NCI-H345 treated with DMSO at 0.1 percent for 48 hours (cell line): ENCODE measurements around the gene CLCNKB.
"Not testable (repeated sequence)": the region's sequence is repeated elsewhere in the genome, so short reads cannot be mapped to it uniquely, and the experiment has no call there.

Source experiments
- DNase-seq: peaks from one replicate; lab custom pipeline; 2025; ENCODE audit not compliant: unreplicated experiment; lab: John Stamatoyannopoulos, UW

The CLCNKB gene

GRCh38 chr1:16029288-16029687, 14.3 kb upstream of the CLCNKB start:
- no peak for DNase-seq

- no peak for DNase-seq
These were observed 12.0 kb upstream of the CLCNKB start for GRCh38 chr1:16031551-16031950.

GRCh38 chr1:16032388-16033102, 11.0 kb upstream of the CLCNKB start:
- DNase-seq, result no peak

- DNase-seq, result not testable (repeated sequence)
These were observed 10.4 kb upstream of the CLCNKB start for GRCh38 chr1:16033103-16033632.

- not testable (repeated sequence) for DNase-seq
These were observed 7.1 kb upstream of the CLCNKB start for GRCh38 chr1:16036461-16036860.

- no peak for DNase-seq
These were observed 5.0 kb upstream of the CLCNKB start for GRCh38 chr1:16038620-16038912.

- DNase-seq, result not testable (repeated sequence)
These were observed 3.7 kb upstream of the CLCNKB start for GRCh38 chr1:16039871-16040270.

GRCh38 chr1:16041200-16041599, 2.4 kb upstream of the CLCNKB start:
- no peak for DNase-seq

- DNase-seq, result no peak
These were observed 1.5 kb upstream of the CLCNKB start for GRCh38 chr1:16042096-16042495.

- not testable (repeated sequence) for DNase-seq
These were observed 928 bp upstream of the CLCNKB start for GRCh38 chr1:16042654-16043053.

GRCh38 chr1:16043950-16044349, 368 bp downstream of the CLCNKB start:
- no peak for DNase-seq

GRCh38 chr1:16046842-16047241, 3.3 kb downstream of the CLCNKB start:
- no peak for DNase-seq

GRCh38 chr1:16047791-16048475, 4.4 kb downstream of the CLCNKB start:
- no peak for DNase-seq

- DNase-seq, result no peak
These were observed 5.1 kb downstream of the CLCNKB start for GRCh38 chr1:16048573-16049189.

- no peak for DNase-seq
These were observed 6.7 kb downstream of the CLCNKB start for GRCh38 chr1:16050328-16050727.

- no peak for DNase-seq
These were observed 7.5 kb downstream of the CLCNKB start for GRCh38 chr1:16051039-16051438.

- DNase-seq, result not testable (repeated sequence)
These were observed 8.4 kb downstream of the CLCNKB start for GRCh38 chr1:16051949-16052348.

GRCh38 chr1:16053781-16054502, 10.4 kb downstream of the CLCNKB start:
- DNase-seq, result no peak

GRCh38 chr1:16054598-16055540, 11.3 kb downstream of the CLCNKB start:
- no peak for DNase-seq
